HUES48 (cell line): Measurements from ENCODE around the gene UBE2E1.

ENCODE experiments used
- H3K27ac ChIP-seq: one replicate; pipeline ENCODE4 v1.7.0; 2013; ENCODE audit warnings: low read depth, low read length, inconsistent platforms
- H3K27me3 ChIP-seq: 2 replicates; pipeline ENCODE4 v1.6.1; 2013; ENCODE audit warnings: mild to moderate bottlenecking, low read length; ENCODE audit not compliant: control insufficient read depth, insufficient read depth
- H3K36me3 ChIP-seq: 2 replicates; pipeline ENCODE4 v1.6.1; 2013; ENCODE audit warnings: low read length; ENCODE audit not compliant: control insufficient read depth, insufficient read depth
- H3K4me1 ChIP-seq: 2 replicates; pipeline ENCODE4 v1.6.1; 2013; ENCODE audit warnings: mild to moderate bottlenecking, low read length; ENCODE audit not compliant: control insufficient read depth, insufficient read depth
- H3K4me3 ChIP-seq: 2 replicates; pipeline ENCODE4 v1.5.1; 2013; ENCODE audit warnings: mild to moderate bottlenecking, low read depth, low read length
- H3K9ac ChIP-seq: 2 replicates; pipeline ENCODE4 v1.6.1; 2013; ENCODE audit warnings: mild to moderate bottlenecking, low read depth, low read length, moderate library complexity
- H3K9me3 ChIP-seq: 2 replicates; pipeline ENCODE4 v1.6.1; 2013; ENCODE audit warnings: low read length; ENCODE audit not compliant: control insufficient read depth, insufficient read depth

Gene UBE2E1

DNA sequence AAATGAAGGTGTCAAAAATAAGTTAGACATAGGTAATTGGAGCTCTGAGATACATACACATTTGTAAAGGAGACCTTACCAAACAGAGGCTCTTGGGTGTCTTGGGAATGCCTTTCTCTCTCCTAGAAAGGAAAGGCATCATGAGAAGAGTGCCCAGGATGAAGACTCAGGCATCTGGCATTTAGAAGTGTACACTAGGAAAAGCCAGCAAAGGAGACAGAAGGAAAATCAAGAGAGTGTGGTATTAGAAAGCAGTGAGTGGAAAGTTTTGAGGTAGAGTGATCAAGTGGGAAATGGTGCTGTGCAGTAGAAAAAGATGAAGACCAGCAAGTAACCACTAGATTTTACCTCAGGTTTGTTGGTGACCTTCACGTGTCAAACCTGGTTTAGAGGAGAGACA is 16.1 kb downstream of the UBE2E1 start:
- no peaks in the 10 kb centered on the region for H3K9me3 ChIP-seq
- H3K27ac ChIP-seq, result no peak overlapping the region
- H3K4me3 ChIP-seq, result no peak overlapping the region
- peaks cover 57% of the 10 kb centered on the region for H3K4me1 ChIP-seq
- peaks cover 13% of the 10 kb centered on the region for H3K36me3 ChIP-seq
- no peaks in the 10 kb centered on the region for H3K27me3 ChIP-seq
- H3K9ac ChIP-seq, result no peak overlapping the region

DNA sequence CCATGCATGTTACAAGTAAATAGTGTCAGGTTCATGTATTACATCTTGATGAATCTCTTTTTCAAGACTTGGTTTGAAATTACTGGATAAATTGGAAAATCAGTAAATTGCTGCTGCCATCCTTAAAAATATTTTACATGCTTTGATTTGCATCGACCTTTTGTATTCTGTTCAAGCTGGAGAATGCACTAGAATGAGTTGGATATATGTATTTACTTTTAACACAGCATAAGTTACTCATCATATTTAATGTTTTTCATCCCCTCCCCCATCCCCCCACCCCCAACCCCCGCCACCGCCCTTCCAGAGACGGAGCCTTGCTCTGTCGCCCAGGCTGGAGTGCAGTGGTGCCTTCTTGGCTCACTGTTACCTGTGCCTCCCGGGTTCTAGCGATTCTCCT is 16.8 kb downstream of the UBE2E1 start:
- peaks cover 13% of the 10 kb centered on the region for H3K36me3 ChIP-seq
- H3K27me3 ChIP-seq, result no peaks in the 10 kb centered on the region
- no peaks in the 10 kb centered on the region for H3K9me3 ChIP-seq
- no peak overlapping the region for H3K9ac ChIP-seq
- peaks cover 57% of the 10 kb centered on the region for H3K4me1 ChIP-seq
- no peak overlapping the region for H3K4me3 ChIP-seq
- H3K27ac ChIP-seq, result no peak overlapping the region

DNA sequence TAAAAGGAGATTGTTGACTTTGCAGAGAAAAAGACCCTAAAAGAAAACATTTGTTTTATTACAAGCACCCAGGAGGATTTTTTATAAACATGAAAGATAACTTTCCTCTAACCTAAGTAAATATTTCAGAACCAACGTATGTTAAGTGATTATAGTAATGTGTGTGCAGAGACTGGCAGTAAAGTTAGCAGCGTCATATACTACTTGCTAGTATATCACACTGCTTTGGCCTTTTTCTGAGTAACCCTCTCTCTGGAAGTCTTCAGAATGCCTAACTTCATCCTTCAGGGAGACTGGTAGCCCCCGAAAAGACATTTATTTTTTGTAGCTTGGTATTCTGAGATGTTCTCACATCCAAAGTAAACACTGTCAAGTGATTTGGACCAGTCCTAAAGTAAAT is 17.9 kb downstream of the UBE2E1 start:
- Histone ChIP-seq H3K4me1 (peaks cover 57% of the 10 kb centered on the region), H3K9ac (no peak overlapping the region)

DNA sequence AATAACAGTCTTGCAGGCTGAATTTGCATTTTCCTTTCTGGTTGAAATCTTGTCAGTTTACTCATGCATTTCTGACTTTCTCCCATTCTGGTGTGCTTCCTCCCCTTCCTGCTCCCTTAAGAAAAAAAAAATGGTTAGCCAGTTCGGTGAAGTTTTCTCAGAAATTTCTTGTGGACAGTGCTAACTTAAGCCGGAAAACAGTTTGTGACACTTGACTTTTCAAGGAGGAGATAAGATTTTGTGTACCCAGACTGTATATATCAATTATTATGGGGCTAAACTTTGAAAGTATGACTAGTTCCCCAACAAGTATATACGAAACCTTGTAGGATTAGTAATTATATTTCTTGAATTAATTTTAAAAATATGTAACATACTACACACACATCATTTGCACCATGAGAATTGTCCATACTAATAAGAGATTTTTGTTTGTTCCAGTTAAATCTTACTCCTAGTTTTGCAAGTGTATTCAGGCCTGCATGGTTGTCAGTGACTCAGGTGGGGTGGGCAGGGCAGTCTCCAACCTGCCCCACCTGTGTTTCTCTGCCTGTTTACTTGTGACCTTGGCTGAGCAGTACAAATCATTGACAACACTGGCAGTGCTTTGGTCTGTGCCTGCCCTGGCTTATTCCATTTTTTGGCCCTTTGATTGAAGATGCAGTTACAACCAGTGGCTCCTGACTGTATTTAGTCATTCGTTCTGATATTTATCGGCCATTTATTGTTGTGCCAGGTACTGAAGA is 19.1 kb downstream of the UBE2E1 start:
- Histone ChIP-seq H3K4me1 (peaks cover 54% of the 10 kb centered on the region), H3K9ac (no peak overlapping the region), H3K27me3 (no peaks in the 10 kb centered on the region)

More for the DNA sequence above, 17.9 kb downstream of the UBE2E1 start:
- H3K4me3 ChIP-seq, result no peak overlapping the region
- H3K27me3 ChIP-seq, result no peaks in the 10 kb centered on the region
- H3K36me3 ChIP-seq, result peaks cover 13% of the 10 kb centered on the region
- H3K9me3 ChIP-seq, result no peaks in the 10 kb centered on the region
- peak overlapping the region; percentile 9 for H3K27ac ChIP-seq

DNA sequence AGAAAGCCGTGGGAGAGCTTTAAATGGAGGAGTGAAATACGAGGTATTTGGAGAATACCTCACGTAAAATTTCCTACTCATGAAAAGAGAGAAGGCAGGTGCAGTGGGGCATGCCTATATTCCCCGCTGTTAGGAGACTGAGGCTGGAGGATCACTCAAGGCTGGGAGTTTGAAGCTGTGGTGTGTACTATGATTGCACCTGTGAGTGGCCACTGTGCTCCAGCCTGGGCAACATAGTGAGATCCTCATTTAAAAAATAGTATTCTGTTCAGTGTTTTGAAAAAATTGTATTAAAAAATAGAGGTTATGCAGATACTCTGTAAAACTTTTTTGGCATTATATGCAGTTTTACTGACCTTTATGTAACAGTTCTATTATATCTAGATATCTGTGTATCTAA is 20.0 kb downstream of the UBE2E1 start:
- H3K4me3 ChIP-seq, result no peak overlapping the region
- no peaks in the 10 kb centered on the region for H3K9me3 ChIP-seq
- H3K9ac ChIP-seq, result no peak overlapping the region
- H3K27ac ChIP-seq, result no peak overlapping the region
- no peaks in the 10 kb centered on the region for H3K36me3 ChIP-seq
- H3K4me1 ChIP-seq, result peaks cover 50% of the 10 kb centered on the region
- H3K27me3 ChIP-seq, result no peaks in the 10 kb centered on the region

More for the DNA sequence above, 19.1 kb downstream of the UBE2E1 start:
- no peaks in the 10 kb centered on the region for H3K9me3 ChIP-seq
- H3K4me3 ChIP-seq, result no peak overlapping the region
- peaks cover 6% of the 10 kb centered on the region; the same call in 1 of the 2 replicates for H3K36me3 ChIP-seq
- H3K27ac ChIP-seq, result no peak overlapping the region

DNA sequence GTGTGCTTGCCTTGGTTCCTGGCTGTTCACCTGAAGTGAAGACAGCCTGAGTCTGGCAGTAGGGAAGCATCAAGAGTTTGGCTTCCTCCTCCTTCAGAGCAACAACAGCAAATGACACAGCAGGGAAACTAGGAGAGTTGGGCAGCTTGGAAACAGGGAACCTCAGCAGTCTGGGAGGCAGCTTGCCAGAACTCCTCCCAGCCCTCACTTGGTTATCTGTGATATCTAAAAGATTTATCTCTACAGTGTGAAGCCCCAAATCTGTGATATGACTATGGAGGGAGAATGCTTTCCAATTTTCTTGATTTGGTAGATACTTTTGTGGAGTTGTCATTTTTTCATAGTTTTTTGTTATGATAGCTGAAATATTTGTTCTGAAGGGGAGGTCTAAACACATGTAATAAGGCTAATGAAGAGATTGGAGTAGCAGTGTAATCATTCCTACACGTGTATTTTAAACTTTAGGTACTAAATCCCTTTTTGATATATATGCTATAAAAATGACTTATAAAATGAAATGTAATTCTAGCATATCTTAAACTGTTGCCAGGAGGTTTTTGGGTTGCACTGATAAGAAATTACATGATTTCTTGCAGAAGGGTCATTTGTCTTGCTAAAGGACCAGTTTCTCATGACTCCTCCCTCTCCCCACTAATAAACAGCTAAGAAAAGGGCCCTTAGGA is 20.8 kb downstream of the UBE2E1 start:
- H3K9me3 ChIP-seq, result no peaks in the 10 kb centered on the region
- no peak overlapping the region for H3K27ac ChIP-seq
- no peaks in the 10 kb centered on the region for H3K27me3 ChIP-seq
- peaks cover 48% of the 10 kb centered on the region for H3K4me1 ChIP-seq
- H3K9ac ChIP-seq, result no peak overlapping the region
- no peak overlapping the region for H3K4me3 ChIP-seq
- no peaks in the 10 kb centered on the region for H3K36me3 ChIP-seq

DNA sequence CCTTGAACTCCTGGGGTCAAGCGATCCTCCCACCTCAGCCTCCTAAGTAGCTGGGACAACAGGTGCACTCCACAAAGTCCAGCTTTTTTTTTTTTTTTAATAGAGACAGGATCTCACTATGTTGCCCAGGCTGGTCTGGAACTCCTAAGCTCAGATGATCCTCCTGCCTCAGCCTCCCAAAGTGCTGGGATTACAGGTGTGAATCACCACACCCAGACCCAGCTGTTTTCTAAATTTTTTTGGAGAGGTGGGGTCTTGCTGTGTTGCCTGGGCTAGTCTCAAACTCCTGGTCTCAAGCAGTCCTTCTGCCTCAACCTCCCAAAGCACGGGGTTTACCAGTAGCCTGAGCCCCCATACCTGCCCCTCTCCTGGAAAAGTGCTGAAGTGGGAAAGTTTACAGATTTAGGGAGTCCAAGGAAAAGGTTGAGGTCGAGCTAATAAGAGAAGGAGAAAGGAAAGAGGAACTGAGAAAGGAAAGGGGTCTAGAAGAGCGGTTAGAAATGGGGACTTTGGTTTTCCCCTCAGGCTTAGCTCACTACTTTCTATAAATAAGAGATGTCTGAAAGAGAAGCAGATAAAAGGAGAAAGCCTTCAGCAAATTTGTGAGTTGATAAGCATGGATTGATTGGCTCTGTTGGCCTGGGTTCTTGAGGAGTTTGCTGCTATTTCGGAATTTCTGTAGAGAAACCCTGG is 23.6 kb downstream of the UBE2E1 start:
- H3K36me3 ChIP-seq, result no peaks in the 10 kb centered on the region
- peaks cover 27% of the 10 kb centered on the region for H3K4me1 ChIP-seq
- no peaks in the 10 kb centered on the region for H3K27me3 ChIP-seq
- H3K9me3 ChIP-seq, result no peaks in the 10 kb centered on the region
- no peak overlapping the region for H3K4me3 ChIP-seq
- H3K27ac ChIP-seq, result no peak overlapping the region
- no peak overlapping the region for H3K9ac ChIP-seq

DNA sequence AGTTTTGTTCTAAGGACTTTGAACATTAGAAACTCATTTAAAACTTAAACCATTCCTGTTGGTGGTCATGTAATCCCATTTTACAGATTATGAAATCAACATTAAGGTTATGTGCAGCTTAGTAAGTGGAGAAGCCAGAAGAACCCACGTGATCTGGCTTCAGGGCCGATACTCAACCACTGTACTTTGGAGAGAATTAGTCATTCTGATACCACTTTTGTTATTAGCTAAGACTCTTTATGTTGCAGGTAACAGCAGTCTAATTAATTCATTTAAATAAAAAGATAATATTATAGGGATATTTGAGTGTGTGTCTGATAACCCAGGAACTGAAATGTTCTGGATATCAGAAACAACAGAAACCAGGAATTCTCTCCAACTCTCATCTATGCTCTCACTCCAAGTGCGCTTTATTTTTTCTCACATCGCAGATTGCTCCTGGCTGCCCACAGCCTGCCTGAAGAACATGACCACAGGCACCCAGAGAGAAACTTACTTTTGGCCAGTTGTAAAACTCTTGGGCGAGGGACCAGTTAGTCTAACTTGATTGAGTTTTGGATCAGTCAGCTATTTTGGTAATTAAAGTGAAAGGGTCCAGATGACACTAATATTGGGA is 25.2 kb downstream of the UBE2E1 start:
- H3K27me3 ChIP-seq, result no peaks in the 10 kb centered on the region
- no peak overlapping the region for H3K9ac ChIP-seq
- no peaks in the 10 kb centered on the region for H3K9me3 ChIP-seq
- no peaks in the 10 kb centered on the region for H3K36me3 ChIP-seq
- no peak overlapping the region for H3K27ac ChIP-seq
- H3K4me3 ChIP-seq, result no peak overlapping the region
- H3K4me1 ChIP-seq, result peaks cover 19% of the 10 kb centered on the region

DNA sequence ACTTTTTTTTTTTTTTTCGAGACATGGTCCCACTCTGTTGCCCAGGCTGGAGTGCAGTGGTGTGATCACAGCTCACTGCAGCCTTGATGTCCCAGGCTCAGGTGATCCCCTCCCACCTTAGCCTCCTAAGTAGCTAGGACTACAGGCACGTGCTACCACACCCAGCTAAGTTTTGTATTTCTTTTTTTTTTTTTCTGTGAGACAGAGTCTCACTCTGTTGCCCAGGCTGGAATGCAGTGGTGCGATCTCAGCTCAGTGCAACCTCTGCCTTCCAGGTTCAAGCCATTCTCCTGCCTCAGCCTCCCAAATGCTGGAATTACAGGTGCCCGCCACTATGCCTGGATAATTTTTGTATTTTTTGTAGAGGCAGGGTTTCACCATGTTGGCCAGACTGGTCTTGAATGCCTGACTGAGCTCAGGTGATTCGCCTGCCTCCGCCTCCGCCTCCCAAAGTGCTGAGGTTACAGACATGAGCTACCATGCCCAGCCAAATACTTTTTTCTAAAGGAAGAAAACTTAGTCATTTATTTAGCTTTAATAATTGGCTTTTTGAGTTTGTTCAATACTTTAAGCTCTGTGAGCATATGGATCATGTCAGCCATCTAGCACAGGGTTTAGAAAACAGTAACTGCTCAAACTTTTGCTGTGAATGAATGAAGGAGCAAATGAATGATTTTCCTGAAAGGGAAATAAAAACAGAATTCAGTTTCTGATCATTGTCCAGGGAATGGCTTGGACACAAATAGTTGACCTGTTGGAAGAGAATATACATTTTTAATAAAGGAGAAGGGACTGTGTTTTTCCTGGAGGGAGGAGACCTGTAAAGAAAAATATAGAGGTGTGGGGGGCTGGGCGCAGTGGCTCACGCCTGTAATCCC is 26.0 kb downstream of the UBE2E1 start:
- Histone ChIP-seq H3K9me3 (no peaks in the 10 kb centered on the region), H3K27me3 (no peaks in the 10 kb centered on the region), H3K36me3 (no peaks in the 10 kb centered on the region), H3K9ac (no peak overlapping the region), H3K4me3 (no peak overlapping the region), H3K4me1 (peaks cover 12% of the 10 kb centered on the region), H3K27ac (no peak overlapping the region)

DNA sequence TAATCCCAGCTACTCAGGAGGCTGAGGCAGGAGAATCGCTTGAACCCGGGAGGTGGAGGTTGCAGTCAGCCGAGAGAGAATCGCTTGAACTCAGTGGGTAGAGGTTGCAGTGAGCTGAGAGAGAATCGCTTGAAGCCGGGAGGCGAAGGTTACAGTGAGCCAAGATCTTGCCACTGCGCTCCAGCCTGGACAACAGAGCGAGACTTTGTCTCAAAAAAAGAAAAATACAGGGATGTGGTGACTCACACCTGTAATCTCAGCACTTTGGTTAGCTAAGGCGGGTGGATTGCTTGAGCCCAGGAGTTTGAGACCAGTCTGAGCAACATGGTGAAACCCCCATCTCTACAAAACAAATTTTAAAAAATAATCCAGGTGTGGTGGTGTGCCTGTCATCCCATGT is 26.8 kb downstream of the UBE2E1 start:
- H3K4me1 ChIP-seq, result peaks cover 11% of the 10 kb centered on the region
- H3K9ac ChIP-seq, result no peak overlapping the region
- no peak overlapping the region for H3K4me3 ChIP-seq
- H3K27me3 ChIP-seq, result no peaks in the 10 kb centered on the region
- H3K27ac ChIP-seq, result no peak overlapping the region
- no peaks in the 10 kb centered on the region for H3K9me3 ChIP-seq
- no peaks in the 10 kb centered on the region for H3K36me3 ChIP-seq
